Tibial nerve (tissue), 4 donors: Measurements from ENCODE around the gene STARD13.
A peak's percentile ranks its signal among the peaks of the same experiment; 100 is the strongest.

Source experiments
- EP300 ChIP-seq, 2 donors: sonication (generic); formaldehyde crosslinking; IDR thresholded peaks; one replicate each; pipeline ENCODE4 v1.6.1; 2017; ENCODE audit warnings: antibody characterized with exemption in 2 of 2, mild to moderate bottlenecking in 1 of 2
- POLR2A ChIP-seq, 2 donors: fragments of 450-650 bp; IDR thresholded peaks; one replicate each; pipeline ENCODE4 v1.6.1; 2017; ENCODE audit warnings: antibody characterized with exemption in 2 of 2, mild to moderate bottlenecking in 2 of 2, moderate library complexity in 2 of 2
- TF ChIP-seq, protein P1 (sequence below), 5 experiments: fragments of 200-600 bp in 3 of 5; fragments of 450-650 bp in 2 of 5; sonication (generic) in 3 of 5; IDR thresholded peaks; one replicate each; pipeline ENCODE4 v1.5.1; 2016 to 2019; ENCODE audit warnings: antibody characterized with exemption in 5 of 5, mild to moderate bottlenecking in 3 of 5, moderate library complexity in 2 of 5

DNA sequence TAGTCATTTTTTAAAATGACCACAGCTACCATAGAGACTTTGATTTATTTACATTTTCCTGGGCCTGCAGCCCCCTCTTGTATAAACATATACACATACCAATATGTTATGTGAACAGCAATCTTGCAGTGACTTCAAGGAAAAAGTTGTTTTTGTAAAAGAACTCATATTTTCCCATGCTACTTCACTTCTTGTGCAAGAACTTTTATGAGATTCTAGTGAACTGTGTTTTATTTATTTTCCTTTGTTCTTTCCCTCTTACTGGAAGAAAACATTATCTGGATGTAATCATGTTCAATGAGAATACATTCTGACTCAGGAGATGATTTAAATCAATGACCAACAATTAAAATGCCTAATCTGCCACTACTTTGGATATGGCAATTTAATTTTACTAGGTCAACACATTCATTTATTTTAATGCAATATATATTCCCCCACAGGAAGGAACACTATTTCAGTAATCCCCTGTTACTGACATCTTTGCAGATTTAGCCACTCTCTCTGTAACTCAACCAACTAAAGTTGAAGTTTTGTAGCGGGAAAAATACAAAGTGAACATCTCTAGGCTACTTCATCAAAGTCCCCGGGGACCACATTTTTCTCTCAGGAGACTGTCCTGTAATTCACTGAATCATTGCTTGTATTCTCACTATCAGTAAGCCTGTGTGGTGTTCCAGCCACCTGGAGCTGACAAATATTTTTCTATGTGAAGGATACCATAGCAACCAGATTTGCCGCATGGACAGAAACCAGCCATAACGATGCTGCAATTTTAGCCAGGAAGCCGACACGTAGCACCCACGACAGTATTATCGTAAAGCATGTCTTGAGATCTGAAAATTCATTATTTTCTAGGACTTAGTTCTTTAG is 90.5 kb downstream of the STARD13 start:
- TF ChIP-seq POLR2A (IDR thresholded peaks at IDR 0.05), result no peak
- TF ChIP-seq, protein P1, sequence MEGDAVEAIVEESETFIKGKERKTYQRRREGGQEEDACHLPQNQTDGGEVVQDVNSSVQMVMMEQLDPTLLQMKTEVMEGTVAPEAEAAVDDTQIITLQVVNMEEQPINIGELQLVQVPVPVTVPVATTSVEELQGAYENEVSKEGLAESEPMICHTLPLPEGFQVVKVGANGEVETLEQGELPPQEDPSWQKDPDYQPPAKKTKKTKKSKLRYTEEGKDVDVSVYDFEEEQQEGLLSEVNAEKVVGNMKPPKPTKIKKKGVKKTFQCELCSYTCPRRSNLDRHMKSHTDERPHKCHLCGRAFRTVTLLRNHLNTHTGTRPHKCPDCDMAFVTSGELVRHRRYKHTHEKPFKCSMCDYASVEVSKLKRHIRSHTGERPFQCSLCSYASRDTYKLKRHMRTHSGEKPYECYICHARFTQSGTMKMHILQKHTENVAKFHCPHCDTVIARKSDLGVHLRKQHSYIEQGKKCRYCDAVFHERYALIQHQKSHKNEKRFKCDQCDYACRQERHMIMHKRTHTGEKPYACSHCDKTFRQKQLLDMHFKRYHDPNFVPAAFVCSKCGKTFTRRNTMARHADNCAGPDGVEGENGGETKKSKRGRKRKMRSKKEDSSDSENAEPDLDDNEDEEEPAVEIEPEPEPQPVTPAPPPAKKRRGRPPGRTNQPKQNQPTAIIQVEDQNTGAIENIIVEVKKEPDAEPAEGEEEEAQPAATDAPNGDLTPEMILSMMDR (IDR thresholded peaks at IDR 0.05), result no peak
- TF ChIP-seq EP300 (IDR thresholded peaks at IDR 0.05), result peak; percentile 22 to 50
